Esophagus muscularis mucosa (tissue), 4 donors: ENCODE measurements around the gene KLHL24. TPM values are rescaled to one million over a fixed set of nuclear protein-coding genes. Genes with fewer than 3 reads are reported as not detected.
"Not testable (repeated sequence)": the region's sequence is repeated elsewhere in the genome, so short reads cannot be mapped to it uniquely, and the experiment has no call there.

ENCODE experiments used
- DNase-seq: peaks from one replicate; pipeline ENCODE4 v3.0.0-alpha.2; 2017; ENCODE audit errors: extremely low spot score
- H3K27ac ChIP-seq, 4 donors: fragments of 200-600 bp; sonication (generic); replicated peaks in 1 of 4; 1 replicate in 3 of 4; 2 replicates in 1 of 4; pipeline ENCODE4 v1.5.1; 2016 to 2019; ENCODE audit warnings: mild to moderate bottlenecking in 1 of 4
- H3K27me3 ChIP-seq, 4 donors: fragments of 200-600 bp; sonication (generic); one replicate each; pipeline versions ENCODE4 v1.5.1 to v1.6.0; 2016 to 2019
- H3K36me3 ChIP-seq, 4 donors: fragments of 200-600 bp; sonication (generic); one replicate each; pipeline ENCODE4 v1.5.1; 2016 to 2019
- H3K4me1 ChIP-seq, 4 donors: fragments of 200-600 bp; sonication (generic); one replicate each; pipeline ENCODE4 v1.5.1; 2016 to 2019
- H3K4me3 ChIP-seq, 4 donors: fragments of 200-600 bp; sonication (generic); 1 replicate in 2 of 4; 2 replicates in 2 of 4; pipeline ENCODE4 v1.5.1; 2016 to 2019; ENCODE audit warnings: mild to moderate bottlenecking in 4 of 4, moderate library complexity in 1 of 4
- H3K9me3 ChIP-seq, 4 donors: fragments of 200-600 bp; sonication (generic); 1 replicate in 3 of 4; 2 replicates in 1 of 4; pipeline ENCODE4 v1.5.1; 2016 to 2019
- CTCF ChIP-seq, 3 experiments: fragments of 200-600 bp in 2 of 3; fragments of 450-650 bp in 1 of 3; sonication (generic) in 2 of 3; IDR thresholded peaks; one replicate each; pipeline ENCODE4 v1.5.1; 2017 to 2019; ENCODE audit warnings: antibody characterized with exemption in 3 of 3, mild to moderate bottlenecking in 2 of 3, moderate library complexity in 1 of 3
- EP300 ChIP-seq: sonication (generic); formaldehyde crosslinking; IDR thresholded peaks from one replicate; pipeline ENCODE4 v1.6.1; 2017; ENCODE audit warnings: antibody characterized with exemption
- POLR2A ChIP-seq: fragments of 450-650 bp; IDR thresholded peaks from one replicate; pipeline ENCODE4 v1.6.1; 2017; ENCODE audit warnings: antibody characterized with exemption, moderate library complexity, mild to moderate bottlenecking, low read depth
- POLR2AphosphoS5 ChIP-seq, 2 donors: sonication (generic); formaldehyde crosslinking; IDR thresholded peaks; one replicate each; pipeline ENCODE4 v1.6.1; 2017; ENCODE audit warnings: antibody characterized with exemption in 2 of 2
- WGBS: methylation state at CpG from one replicate; pipeline ENCODE4 v1.1.5; 2018; 5-methylcytosine and 5-hydroxymethylcytosine counted together
- intact Hi-C: fragments of 100-400 bp; cut with DNase I; formaldehyde crosslinking; loops from one replicate; pipeline ENCODE4 v1.15.1; 2023
- total RNA-seq, 4 donors: library from RNA; depleted of rRNA; stranded (reverse); fragments of >200 nt; gene quantifications; one replicate each; pipeline versions ENCODE4 v1.1.0 to v1.2.1, GENCODE V29; 2016

KLHL24 gene
- total RNA-seq, 4 donors from 2014 or later = 87.5 to 166 (median 123) TPM

DNA sequence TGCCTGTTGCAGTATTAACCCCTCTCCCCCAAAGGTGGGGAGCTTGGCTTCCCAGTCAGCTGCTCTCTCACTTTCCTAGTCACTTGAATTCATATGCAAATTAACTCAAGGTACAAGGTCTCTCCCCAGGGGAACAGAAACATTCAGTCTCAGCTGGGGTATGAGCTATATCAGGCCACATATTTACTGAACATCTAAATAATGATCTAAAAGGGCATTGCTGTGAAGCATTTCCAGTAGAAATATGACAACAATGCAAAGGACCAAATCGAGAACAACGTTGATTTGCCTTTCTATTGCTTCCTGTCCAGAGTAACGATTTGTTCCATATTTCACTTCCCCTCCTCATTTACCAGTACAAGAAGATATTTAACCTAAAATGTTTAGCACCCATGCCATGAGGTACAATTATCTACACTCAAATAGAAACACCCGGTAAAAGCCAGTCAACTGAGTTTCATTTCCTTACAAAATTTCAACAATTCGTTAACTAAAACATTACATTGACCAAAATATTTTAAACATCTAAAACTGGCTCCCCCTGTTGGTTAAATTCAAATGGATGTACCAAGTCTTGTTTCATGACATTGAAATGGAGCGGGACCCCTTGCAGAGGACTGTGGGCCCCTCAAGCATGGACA, 43.4 kb upstream of the KLHL24 start:
- H3K27ac ChIP-seq = no peak overlapping the region
- 59% methylated on average over 6 of the region's 6 CpGs for WGBS
- TF ChIP-seq CTCF (IDR thresholded peaks at IDR 0.05) (peak in 1 of 3 experiments; percentile 14), POLR2A (no peak)
- no peak for DNase-seq
- H3K9me3 ChIP-seq = no peaks in the 10 kb centered on the region
- peaks cover 0 to 12% (median 2%) of the 10 kb centered on the region in 4 donors for H3K4me1 ChIP-seq
- intact Hi-C loops = no loop called here
- H3K27me3 ChIP-seq = no peaks in the 10 kb centered on the region
- H3K4me3 ChIP-seq = no peak overlapping the region
- no peaks in the 10 kb centered on the region for H3K36me3 ChIP-seq

DNA sequence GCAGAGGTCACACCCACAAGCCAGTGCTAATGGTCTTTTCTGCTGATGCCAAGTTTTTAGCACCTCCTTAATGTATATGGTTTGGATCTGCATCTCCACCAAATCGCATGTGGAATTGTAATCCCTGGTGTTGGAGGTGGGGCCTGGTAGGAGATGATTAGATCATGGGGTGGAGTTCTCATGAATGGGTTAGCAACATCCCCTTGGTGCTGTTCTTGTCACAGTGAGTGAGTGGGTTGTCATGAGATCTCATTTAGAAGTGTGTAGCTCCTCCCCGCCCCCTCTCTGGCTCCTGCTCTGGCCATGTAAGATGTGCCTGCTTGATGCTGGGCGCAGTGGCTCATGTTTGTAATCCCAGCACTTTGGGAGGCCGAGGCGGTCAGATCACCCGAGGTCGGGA, 42.6 kb upstream of the KLHL24 start:
- Histone ChIP-seq H3K4me1 (peaks cover 0 to 8% (median 0%) of the 10 kb centered on the region in 4 donors), H3K4me3 (no peak overlapping the region), H3K36me3 (no peaks in the 10 kb centered on the region), H3K27me3 (no peaks in the 10 kb centered on the region), H3K27ac (no peak overlapping the region), H3K9me3 (peaks cover 0 to 3% (median 0%) of the 10 kb centered on the region in 4 donors)
- TF ChIP-seq POLR2AphosphoS5 (IDR thresholded peaks at IDR 0.05) (no peak), POLR2A (no peak), EP300 (no peak), CTCF (IDR thresholded peaks at IDR 0.05) (no peak)
- no peak for DNase-seq
- intact Hi-C loops = no loop called here
- WGBS = 93% methylated on average over 7 of the region's 7 CpGs

DNA sequence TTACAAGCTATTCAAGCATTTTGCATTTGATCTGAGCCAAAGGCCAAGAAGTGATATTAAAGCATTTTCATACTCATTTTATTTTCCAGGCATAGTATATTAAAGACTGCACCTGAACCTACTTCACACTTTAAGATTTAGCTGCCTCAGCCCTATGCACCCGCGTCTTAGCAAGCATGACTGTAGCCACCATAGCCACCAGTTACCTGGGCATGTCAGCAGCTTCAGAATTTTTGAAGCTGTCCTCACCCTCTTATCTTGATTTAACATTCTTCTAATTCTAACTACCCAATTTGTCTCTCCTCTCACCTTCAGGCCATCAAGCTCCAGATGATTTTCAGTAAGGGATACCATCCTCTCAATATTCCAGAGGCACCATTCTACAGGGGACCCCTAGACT, 40.8 kb upstream of the KLHL24 start:
- H3K4me1 ChIP-seq = peaks cover 0 to 8% (median 0%) of the 10 kb centered on the region in 4 donors
- no peaks in the 10 kb centered on the region for H3K27me3 ChIP-seq
- DNase-seq = no peak
- H3K9me3 ChIP-seq = peaks cover 0 to 12% (median 0%) of the 10 kb centered on the region in 4 donors
- no peaks in the 10 kb centered on the region for H3K36me3 ChIP-seq
- WGBS = 77% methylated on average over 2 of the region's 2 CpGs
- intact Hi-C loops = no loop called here
- TF ChIP-seq POLR2AphosphoS5 (IDR thresholded peaks at IDR 0.05) (no peak), POLR2A (no peak), CTCF (IDR thresholded peaks at IDR 0.05) (no peak), EP300 (no peak)
- no peak overlapping the region for H3K27ac ChIP-seq
- H3K4me3 ChIP-seq = no peak overlapping the region

GRCh38 chr3:183597959-183598358, 37.5 kb upstream of the KLHL24 start:
- intact Hi-C loops = no loop called here

DNA sequence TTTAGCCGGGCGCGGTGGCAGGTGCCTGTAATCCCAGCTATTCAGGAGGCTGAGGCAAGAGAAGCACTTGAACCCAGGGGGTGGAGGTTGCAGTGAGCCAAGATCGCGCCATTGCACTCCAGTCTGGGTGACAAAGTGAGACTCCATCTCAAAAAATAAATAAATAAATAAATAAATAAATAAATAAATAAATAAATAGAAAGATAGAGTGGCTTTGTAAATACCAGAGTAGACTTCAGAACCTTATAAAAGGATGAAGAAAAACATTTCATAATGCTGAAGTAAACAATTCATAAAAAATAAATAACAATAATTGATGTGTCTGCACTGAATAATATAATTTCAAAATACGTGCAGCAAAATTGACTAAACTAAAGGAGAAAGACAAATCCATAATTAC, 24.1 kb upstream of the KLHL24 start:
- 96% methylated on average over 6 of the region's 6 CpGs for WGBS

More at GRCh38 chr3:183597959-183598358, 37.5 kb upstream of the KLHL24 start:
- no peaks in the 10 kb centered on the region for H3K27me3 ChIP-seq
- no peaks in the 10 kb centered on the region for H3K4me1 ChIP-seq
- H3K36me3 ChIP-seq = no peaks in the 10 kb centered on the region
- no peak overlapping the region for H3K4me3 ChIP-seq
- H3K27ac ChIP-seq = no peak overlapping the region
- peaks cover 0 to 12% (median 0%) of the 10 kb centered on the region in 4 donors for H3K9me3 ChIP-seq
- TF ChIP-seq POLR2AphosphoS5 (IDR thresholded peaks at IDR 0.05) (no peak), CTCF (IDR thresholded peaks at IDR 0.05) (no peak), EP300 (no peak), POLR2A (no peak)
- 46% methylated on average over 1 of the region's 1 CpG for WGBS
- no peak for DNase-seq

More for the DNA sequence above, 24.1 kb upstream of the KLHL24 start:
- H3K4me3 ChIP-seq, H3K4me1 ChIP-seq, DNase-seq, H3K9me3 ChIP-seq, H3K27ac ChIP-seq, H3K36me3 ChIP-seq, intact Hi-C loops, H3K27me3 ChIP-seq: not testable (repeated sequence)
